ENCODE results near the gene RGS3. TPM values are rescaled to one million over a fixed set of nuclear protein-coding genes. Genes with fewer than 3 reads are reported as not detected.

RGS3 gene
- total and polyA plus RNA-seq, 2 donors (not counting 3 experiments of a cell fraction or from before 2014, with no cell fraction given) = 356 to 416 TPM

- no TSS peak for BruUV-seq (replicated peaks)
These were observed 148.1 kb downstream of the RGS3 start for GRCh38 chr9:113611461-113612215.

GRCh38 chr9:113612216-113612747, 148.8 kb downstream of the RGS3 start:
- Histone ChIP-seq H3K9me3 (replicated peaks; ENCODE audit: control insufficient read depth, insufficient read depth, low read length) (no peaks in the 10 kb centered on the region), H3K9ac (replicated peaks; ENCODE audit: extremely low read depth, insufficient read depth, low read length) (no peak overlapping the region), H3K4me2 (ENCODE audit: insufficient read depth, low read length) (no peak overlapping the region), H3K27me3 (ENCODE audit: control insufficient read depth in 2 of 2, insufficient read depth in 2 of 2, low read length in 2 of 2) (no peaks in the 10 kb centered on the region), H3K36me3 (ENCODE audit: control insufficient read depth in 2 of 2, extremely low read depth in 1 of 2, insufficient read depth in 2 of 2, low read length in 2 of 2) (no peaks in the 10 kb centered on the region), H3K4me1 (ENCODE audit: control insufficient read depth, extremely low read depth, insufficient read depth, low read length) (peaks cover 37% of the 10 kb centered on the region), H2AFZ (ENCODE audit: low read depth, low read length) (no peak overlapping the region), H4K20me1 (replicated peaks; ENCODE audit: control insufficient read depth, extremely low read depth, insufficient read depth, low read length) (no peaks in the 10 kb centered on the region), H3K4me3 (replicated peaks in 1 of 3; ENCODE audit: insufficient read depth in 1 of 3, low read depth in 1 of 3, low read length in 3 of 3) (no peak overlapping the region), H3K27ac (ENCODE audit: insufficient read depth, low read depth, low read length) (no peak overlapping the region), H3K79me2 (ENCODE audit: control insufficient read depth, insufficient read depth, low read length) (no peaks in the 10 kb centered on the region), H3K9me1 (replicated peaks; ENCODE audit: control insufficient read depth, extremely low read depth, insufficient read depth, low read length) (no peaks in the 10 kb centered on the region)
- TF ChIP-seq CTCF (IDR thresholded peaks at IDR 0.05; ENCODE audit: extremely low read depth in 1 of 2, insufficient read depth in 1 of 2, low read depth in 1 of 2, low read length in 2 of 2) (no peak), GATA2 (IDR thresholded peaks at IDR 0.05; ENCODE audit: insufficient read depth, insufficient read length, low read depth, low read length) (no peak)
- intact Hi-C loops (cut with micrococcal nuclease) = no loop called here
- dilution Hi-C loops (cut with MboI; ENCODE audit: extremely low pct_ligation_motif_present, low sequenced_read_pairs) = no loop called here
- ChIA-PET CTCF (interaction anchor here (0.6 to 1.7 kb wide), 3 partner anchors 18 to 27 kb away, joined by 3 to 4 read pairs (median 4); no protein-coding TSS in a partner anchor), POLR2A (interaction anchor here (1.0 to 1.5 kb wide), 3 partner anchors 12 to 38 kb away, joined by 3 to 7 read pairs (median 3); no protein-coding TSS in a partner anchor)
- no peak for FAIRE-seq
- no TSS peak for BruUV-seq (replicated peaks)
- DNase-seq (ENCODE audit: low read depth, low spot score) = no peak

More at GRCh38 chr9:113611461-113612215, 148.1 kb downstream of the RGS3 start:
- Histone ChIP-seq H3K79me2 (ENCODE audit: control insufficient read depth, insufficient read depth, low read length) (no peaks in the 10 kb centered on the region), H3K4me2 (ENCODE audit: insufficient read depth, low read length) (no peak overlapping the region), H3K36me3 (ENCODE audit: control insufficient read depth in 2 of 2, extremely low read depth in 1 of 2, insufficient read depth in 2 of 2, low read length in 2 of 2) (no peaks in the 10 kb centered on the region), H2AFZ (ENCODE audit: low read depth, low read length) (no peak overlapping the region), H3K9me3 (replicated peaks; ENCODE audit: control insufficient read depth, insufficient read depth, low read length) (no peaks in the 10 kb centered on the region), H3K9me1 (replicated peaks; ENCODE audit: control insufficient read depth, extremely low read depth, insufficient read depth, low read length) (no peaks in the 10 kb centered on the region), H3K4me1 (ENCODE audit: control insufficient read depth, extremely low read depth, insufficient read depth, low read length) (peaks cover 37% of the 10 kb centered on the region), H4K20me1 (replicated peaks; ENCODE audit: control insufficient read depth, extremely low read depth, insufficient read depth, low read length) (no peaks in the 10 kb centered on the region), H3K27ac (ENCODE audit: insufficient read depth, low read depth, low read length) (no peak overlapping the region), H3K9ac (replicated peaks; ENCODE audit: extremely low read depth, insufficient read depth, low read length) (no peak overlapping the region), H3K27me3 (ENCODE audit: control insufficient read depth in 2 of 2, insufficient read depth in 2 of 2, low read length in 2 of 2) (no peaks in the 10 kb centered on the region), H3K4me3 (replicated peaks in 1 of 3; ENCODE audit: insufficient read depth in 1 of 3, low read depth in 1 of 3, low read length in 3 of 3) (no peak overlapping the region)
- TF ChIP-seq JUN (IDR thresholded peaks at IDR 0.05; ENCODE audit: borderline replicate concordance, insufficient read depth, insufficient read length, low read depth) (no peak), GATA2 (IDR thresholded peaks at IDR 0.05; ENCODE audit: insufficient read depth, insufficient read length, low read depth, low read length) (no peak), POLR2AphosphoS5 (IDR thresholded peaks at IDR 0.05; ENCODE audit: insufficient read depth, low read depth, low read length) (no peak), POLR2A (IDR thresholded peaks at IDR 0.05; ENCODE audit: low read depth, low read length) (no peak), MYC (IDR thresholded peaks at IDR 0.05; ENCODE audit: low read depth, low read length) (no peak), MAX (IDR thresholded peaks at IDR 0.05; ENCODE audit: insufficient read depth, insufficient read length) (no peak), FOS (IDR thresholded peaks at IDR 0.05; ENCODE audit: borderline replicate concordance, insufficient read depth, low read length) (no peak), EZH2 (IDR thresholded peaks at IDR 0.05; ENCODE audit: borderline replicate concordance, low read depth, low read length, severe bottlenecking) (no peak)
- ChIA-PET CTCF (interaction anchor here (0.6 to 1.7 kb wide), 4 partner anchors 17 to 43 kb away, joined by 3 to 4 read pairs (median 4); no protein-coding TSS in a partner anchor), POLR2A (interaction anchor here (1.0 kb wide), 1 partner anchor 39 kb away, joined by 7 read pairs; no protein-coding TSS in a partner anchor)
- no peak for FAIRE-seq
- dilution Hi-C loops (cut with MboI; ENCODE audit: extremely low pct_ligation_motif_present, low sequenced_read_pairs) (no loop called here), intact Hi-C loops (cut with micrococcal nuclease) (no loop called here)
- no peak for DNase-seq (ENCODE audit: low read depth, low spot score)
